ENCODE data around the gene BCL2L1. TPM values are rescaled to one million over a fixed set of nuclear protein-coding genes. Genes with fewer than 3 reads are reported as not detected.

Gene BCL2L1
- total RNA-seq, 1 donor from 2014 or later: 136 TPM

DNA sequence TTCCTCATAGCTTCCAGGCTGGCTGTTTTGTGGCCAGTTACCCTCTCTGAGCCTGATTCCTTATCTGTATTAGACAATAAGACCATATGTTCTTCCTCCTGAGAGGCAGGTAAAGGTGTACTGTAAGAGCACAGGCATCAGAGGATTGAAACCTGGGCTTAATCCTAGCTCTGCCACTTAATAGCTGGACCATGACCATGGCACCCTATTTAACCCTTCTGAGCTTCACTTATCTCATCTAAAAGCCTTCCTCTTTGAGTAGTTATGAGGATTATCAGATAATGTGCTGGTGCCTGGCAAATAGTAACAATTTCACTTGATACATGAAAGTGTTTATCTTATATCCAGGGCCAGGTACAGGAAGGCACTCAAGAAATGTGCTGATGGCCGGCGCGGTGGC is 34.9 kb downstream of the BCL2L1 start:
- Mint-ChIP-seq H3K4me3 (ENCODE audit: unreplicated experiment) (no peak overlapping the region), H3K36me3 (ENCODE audit: unreplicated experiment) (peaks cover 8% of the 10 kb centered on the region), H3K27me3 (ENCODE audit: unreplicated experiment) (peaks cover 2% of the 10 kb centered on the region), H3K9me3 (ENCODE audit: unreplicated experiment) (peaks cover 8% of the 10 kb centered on the region), H3K4me1 (ENCODE audit: low read depth, unreplicated experiment) (peaks cover 27% of the 10 kb centered on the region), H3K27ac (ENCODE audit: unreplicated experiment) (no peak overlapping the region)
- TF ChIP-seq, protein P1, sequence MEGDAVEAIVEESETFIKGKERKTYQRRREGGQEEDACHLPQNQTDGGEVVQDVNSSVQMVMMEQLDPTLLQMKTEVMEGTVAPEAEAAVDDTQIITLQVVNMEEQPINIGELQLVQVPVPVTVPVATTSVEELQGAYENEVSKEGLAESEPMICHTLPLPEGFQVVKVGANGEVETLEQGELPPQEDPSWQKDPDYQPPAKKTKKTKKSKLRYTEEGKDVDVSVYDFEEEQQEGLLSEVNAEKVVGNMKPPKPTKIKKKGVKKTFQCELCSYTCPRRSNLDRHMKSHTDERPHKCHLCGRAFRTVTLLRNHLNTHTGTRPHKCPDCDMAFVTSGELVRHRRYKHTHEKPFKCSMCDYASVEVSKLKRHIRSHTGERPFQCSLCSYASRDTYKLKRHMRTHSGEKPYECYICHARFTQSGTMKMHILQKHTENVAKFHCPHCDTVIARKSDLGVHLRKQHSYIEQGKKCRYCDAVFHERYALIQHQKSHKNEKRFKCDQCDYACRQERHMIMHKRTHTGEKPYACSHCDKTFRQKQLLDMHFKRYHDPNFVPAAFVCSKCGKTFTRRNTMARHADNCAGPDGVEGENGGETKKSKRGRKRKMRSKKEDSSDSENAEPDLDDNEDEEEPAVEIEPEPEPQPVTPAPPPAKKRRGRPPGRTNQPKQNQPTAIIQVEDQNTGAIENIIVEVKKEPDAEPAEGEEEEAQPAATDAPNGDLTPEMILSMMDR (IDR thresholded peaks at IDR 0.05; ENCODE audit: partially characterized antibody, unreplicated experiment): no peak
- DNase-seq: no peak

- Mint-ChIP-seq H3K4me3 (ENCODE audit: unreplicated experiment) (peak overlapping the region; percentile 21), H3K36me3 (ENCODE audit: unreplicated experiment) (peaks cover 9% of the 10 kb centered on the region), H3K9me3 (ENCODE audit: unreplicated experiment) (peaks cover 8% of the 10 kb centered on the region), H3K27ac (ENCODE audit: unreplicated experiment) (peak overlapping the region; percentile 7), H3K27me3 (ENCODE audit: unreplicated experiment) (peaks cover 1% of the 10 kb centered on the region), H3K4me1 (ENCODE audit: low read depth, unreplicated experiment) (peaks cover 28% of the 10 kb centered on the region)
- TF ChIP-seq, protein P1 (IDR thresholded peaks at IDR 0.05; ENCODE audit: partially characterized antibody, unreplicated experiment): no peak
- DNase-seq: no peak
Measured at GRCh38 chr20:31685853-31686643, 36.6 kb downstream of the BCL2L1 start.

GRCh38 chr20:31684153-31685015 is 38.3 kb downstream of the BCL2L1 start:
- TF ChIP-seq, protein P1 (IDR thresholded peaks at IDR 0.05; ENCODE audit: partially characterized antibody, unreplicated experiment): no peak
- DNase-seq: no peak
- Mint-ChIP-seq H3K36me3 (ENCODE audit: unreplicated experiment) (peaks cover 16% of the 10 kb centered on the region), H3K27ac (ENCODE audit: unreplicated experiment) (peak overlapping the region; percentile 23), H3K4me1 (ENCODE audit: low read depth, unreplicated experiment) (peaks cover 32% of the 10 kb centered on the region), H3K4me3 (ENCODE audit: unreplicated experiment) (no peak overlapping the region), H3K9me3 (ENCODE audit: unreplicated experiment) (peaks cover 8% of the 10 kb centered on the region), H3K27me3 (ENCODE audit: unreplicated experiment) (peaks cover 2% of the 10 kb centered on the region)

- H3K27me3 Mint-ChIP-seq (ENCODE audit: unreplicated experiment): peaks cover 2% of the 10 kb centered on the region
- no peak for DNase-seq
- peaks cover 8% of the 10 kb centered on the region for H3K9me3 Mint-ChIP-seq (ENCODE audit: unreplicated experiment)
- no peak overlapping the region for H3K4me3 Mint-ChIP-seq (ENCODE audit: unreplicated experiment)
- peaks cover 40% of the 10 kb centered on the region for H3K4me1 Mint-ChIP-seq (ENCODE audit: low read depth, unreplicated experiment)
- TF ChIP-seq, protein P1 (IDR thresholded peaks at IDR 0.05; ENCODE audit: partially characterized antibody, unreplicated experiment): no peak
- H3K36me3 Mint-ChIP-seq (ENCODE audit: unreplicated experiment): peaks cover 12% of the 10 kb centered on the region
- no peak overlapping the region for H3K27ac Mint-ChIP-seq (ENCODE audit: unreplicated experiment)
Measured at GRCh38 chr20:31682927-31683326, 39.7 kb downstream of the BCL2L1 start.

Data from glutamatergic neuron (in vitro differentiated cells).